Stimulated activated CD8-positive, alpha-beta memory T cell treated with anti-CD3 and anti-CD28 coated beads, Interleukin-2, amount 100 ng/mL, for 1 hour (primary cell): ENCODE data around the gene IGDCC3.
A peak's percentile ranks its signal among the peaks of the same experiment; 100 is the strongest.

Experiments
- DNase-seq, 2 donors: peaks; one replicate each; pipeline ENCODE4 v3.0.0-alpha.2; 2020; ENCODE audit warnings: low read depth in 2 of 2

Gene IGDCC3

GRCh38 chr15:65292938-65293518 is 84.8 kb downstream of the IGDCC3 start:
- no peak for DNase-seq

- no peak for DNase-seq
These were observed 87.6 kb downstream of the IGDCC3 start for GRCh38 chr15:65290228-65290627.

- DNase-seq, result no peak
These were observed 88.4 kb downstream of the IGDCC3 start for GRCh38 chr15:65289261-65289854.

- no peak for DNase-seq
These were observed 90.3 kb downstream of the IGDCC3 start for GRCh38 chr15:65287520-65287855.

GRCh38 chr15:65286704-65287519 is 90.9 kb downstream of the IGDCC3 start, which contains the start of gene PARP16:
TSS of gene PARP16 (minus strand) at chr15:65286883. CDS start at chr15:65286426, 457 bp downstream.
- peak; percentile 80 to 90 for DNase-seq

DNA sequence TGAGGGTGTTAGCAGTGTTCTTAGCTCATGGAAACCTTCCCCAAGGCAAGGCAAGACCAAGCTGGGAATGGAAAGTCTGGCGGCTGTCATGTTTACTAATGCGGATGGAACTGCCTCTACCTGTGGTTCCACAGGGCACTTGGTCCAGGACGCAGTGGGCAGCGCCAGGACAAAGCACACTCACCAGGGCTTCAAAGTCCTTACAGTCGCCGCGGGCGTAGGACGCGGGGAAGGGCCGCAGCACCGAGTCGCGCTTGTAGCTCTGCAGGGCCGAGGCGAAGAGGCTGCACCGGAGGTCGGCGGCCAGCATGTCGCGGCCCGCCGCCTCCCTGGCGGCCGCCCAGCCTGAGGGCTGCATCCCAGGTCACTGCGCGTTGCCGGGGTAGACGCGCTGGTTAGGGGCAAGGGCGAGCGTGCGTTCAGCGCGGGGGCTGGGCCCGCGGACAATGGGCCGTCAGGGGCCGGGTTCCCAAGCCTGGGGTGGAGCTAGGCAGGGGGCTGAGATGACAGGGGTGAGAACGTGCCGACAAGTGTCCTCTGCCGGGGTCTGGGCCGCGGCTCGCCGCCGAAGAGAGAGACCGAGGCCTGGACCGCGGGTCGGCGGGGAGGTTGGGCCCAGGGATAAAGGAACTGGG is 91.6 kb downstream of the IGDCC3 start:
- no peak for DNase-seq

GRCh38 chr15:65285291-65286068 is 92.3 kb downstream of the IGDCC3 start:
- DNase-seq, result no peak

DNA sequence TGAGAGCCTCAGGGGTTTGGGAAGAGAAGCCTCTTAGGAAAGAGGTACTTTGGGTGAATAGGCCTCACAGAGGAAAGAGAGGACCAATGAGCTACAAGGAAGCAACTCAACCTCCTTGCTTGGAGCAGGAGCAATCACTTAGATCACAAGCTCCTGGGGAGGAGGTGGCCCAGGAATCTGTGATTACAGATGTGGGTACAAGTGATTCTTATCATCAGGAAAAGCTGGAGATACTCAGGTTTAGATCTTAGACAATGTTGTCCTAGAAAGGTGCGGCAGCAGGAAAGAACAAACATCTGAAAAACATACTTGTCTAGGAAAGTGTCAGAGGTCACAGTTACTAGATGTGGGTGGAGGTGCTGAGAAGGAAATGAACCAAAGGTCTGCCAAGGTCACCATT is 99.3 kb downstream of the IGDCC3 start:
- no peak for DNase-seq
